K562 (cell line): ENCODE results near the gene COP1. TPM values are rescaled to one million over a fixed set of nuclear protein-coding genes. Genes with fewer than 3 reads are reported as not detected.

ENCODE experiments used
- ATAC-seq: fragments of 200-7000 bp; cut with Tn5 transposase; 3 replicates; pipeline ENCODE4 v1.9.1; 2020; ENCODE audit warnings: moderate library complexity
- BruUV-seq: library from RNA; stranded (reverse); fragments of 400-500 nt; replicated peaks from 2 replicates; lab custom pipeline; 2021; lab: Mats Ljungman, UMichigan
- CTCF ChIA-PET: fragments of 300-600 bp; formaldehyde crosslinking; extraction: SDS; loops from one replicate; lab custom pipeline; 2021; ENCODE audit warnings: low intra/inter-chr PET ratio; lab: Yijun Ruan, JAX
- POLR2A ChIA-PET: fragments of 300-600, 350-650 bp; sonication (Branson Sonifier 250); formaldehyde crosslinking; extraction: SDS; loops from one replicate; lab custom pipeline; 2021; ENCODE audit warnings: antibody characterized with exemption, inconsistent platforms; lab: Yijun Ruan, JAX
- DNase-seq, 4 experiments: peaks; one replicate each; pipeline versions ENCODE4 v3.0.0 to v3.0.0-alpha.2; 2011 to 2018; ENCODE audit warnings: low spot score in 3 of 4, mixed read lengths in 3 of 4; ENCODE audit errors: extremely low read depth in 1 of 4
- FAIRE-seq: peaks from 2 replicates; lab custom pipeline; 2011; peaks lifted over from hg19 to GRCh38; lab: Jason Lieb, UNC
- H2AFZ ChIP-seq: 2 replicates; pipeline ENCODE4 v1.6.0; 2011; ENCODE audit warnings: low read depth, low read length, control low read depth, inconsistent platforms
- H3K27ac ChIP-seq: fragments of 200-600 bp; 3 replicates; pipeline ENCODE4 v1.8.0; 2011; ENCODE audit warnings: low read depth, mild to moderate bottlenecking, control low read depth, inconsistent platforms, low read length, moderate library complexity, mixed read lengths; ENCODE audit errors: extremely low read depth
- H3K27me3 ChIP-seq, 2 experiments: fragments of 300-600 bp in 1 of 2; 2 replicates in 1 of 2; 3 replicates in 1 of 2; pipeline versions ENCODE4 v1.6.0 to v1.8.0; 2011; ENCODE audit warnings: inconsistent platforms in 2 of 2, low read length in 2 of 2, mild to moderate bottlenecking in 1 of 2, mixed read lengths in 1 of 2, moderate library complexity in 1 of 2; ENCODE audit not compliant: control insufficient read depth in 2 of 2, insufficient read depth in 2 of 2
- H3K36me3 ChIP-seq: fragments of 300-600 bp; 3 replicates; pipeline ENCODE4 v1.8.0; 2011; ENCODE audit warnings: mild to moderate bottlenecking, low read length, inconsistent platforms; ENCODE audit not compliant: control insufficient read depth, insufficient read depth
- H3K4me1 ChIP-seq, 2 experiments: fragments of 200-600 bp in 1 of 2; replicated peaks in 1 of 2; 2 replicates in 1 of 2; 3 replicates in 1 of 2; pipeline versions ENCODE4 v1.5.1 to v1.8.0; 2011; ENCODE audit warnings: inconsistent platforms in 2 of 2, low read length in 2 of 2, mild to moderate bottlenecking in 1 of 2, mixed read lengths in 1 of 2, moderate library complexity in 1 of 2; ENCODE audit not compliant: control insufficient read depth in 2 of 2, insufficient read depth in 2 of 2
- H3K4me2 ChIP-seq: 2 replicates; pipeline ENCODE4 v1.6.1; 2011; ENCODE audit warnings: low read length, control low read depth, inconsistent platforms, mixed read lengths; ENCODE audit not compliant: insufficient read depth
- H3K4me3 ChIP-seq: fragments of 200-600 bp; sonication (generic), shearing (Covaris generic); 2 replicates; pipeline ENCODE4 v1.5.1; 2016; ENCODE audit warnings: control low read depth, inconsistent platforms
- H3K79me2 ChIP-seq: fragments of 200-600 bp; 3 replicates; pipeline ENCODE4 v1.8.0; 2011; ENCODE audit warnings: low read length, inconsistent platforms; ENCODE audit not compliant: control insufficient read depth, insufficient read depth
- H3K9ac ChIP-seq, 2 experiments: 2 replicates each; pipeline versions ENCODE4 v1.6.0 to v1.6.1; 2011; ENCODE audit warnings: low read depth in 2 of 2, low read length in 2 of 2, control low read depth in 1 of 2, inconsistent platforms in 1 of 2, mild to moderate bottlenecking in 1 of 2, mixed read lengths in 1 of 2; ENCODE audit not compliant: insufficient read depth in 1 of 2
- H3K9me1 ChIP-seq: one replicate; pipeline ENCODE4 v1.6.0; 2011; ENCODE audit warnings: inconsistent platforms, mild to moderate bottlenecking, low read length, moderate library complexity; ENCODE audit not compliant: control insufficient read depth, insufficient read depth
- H3K9me3 ChIP-seq: replicated peaks from 2 replicates; pipeline ENCODE4 v1.5.1; 2011; ENCODE audit warnings: low read depth, low read length, inconsistent platforms; ENCODE audit not compliant: control insufficient read depth, insufficient read depth
- H4K20me1 ChIP-seq: replicated peaks from 2 replicates; pipeline ENCODE4 v1.6.1; 2011; ENCODE audit warnings: low read length, inconsistent platforms, mixed read lengths; ENCODE audit not compliant: control insufficient read depth, insufficient read depth
- ADNP ChIP-seq: fragments of 200-800 bp; sonication (Bioruptor generic); IDR thresholded peaks from 2 replicates; pipeline ENCODE4 v1.6.1; 2016; ENCODE audit warnings: missing genetic modification characterization, missing compliant biosample characterization
- CHD1 ChIP-seq: fragments of 200-600 bp; sonication (generic); IDR thresholded peaks from one replicate; pipeline ENCODE4 v1.6.1; 2012; ENCODE audit warnings: mild to moderate bottlenecking, moderate library complexity, low read length, inconsistent platforms
- FOXA3 ChIP-seq, 2 experiments: fragments of 450-650 bp in 1 of 2; sonication (generic) in 1 of 2; formaldehyde crosslinking; IDR thresholded peaks in 1 of 2; conservative IDR thresholded peaks in 1 of 2; 2 replicates each; pipeline versions ENCODE4 v1.4.0 to v1.8.0; 2020 to 2022; ENCODE audit warnings: mild to moderate bottlenecking in 2 of 2, missing genetic modification reagents in 1 of 2
- FUS ChIP-seq: fragments of 200-400 bp; formaldehyde crosslinking; optimal IDR thresholded peaks from 2 replicates; pipeline ENCODE3; 2017; ENCODE audit warnings: low read depth, low read length
- GATA2 ChIP-seq: sonication (generic); formaldehyde crosslinking; IDR thresholded peaks from 2 replicates; pipeline ENCODE4 v1.4.0; 2020; ENCODE audit warnings: mild to moderate bottlenecking, missing genetic modification reagents
- SP2 ChIP-seq: IDR thresholded peaks from 2 replicates; pipeline ENCODE4 v1.6.1; 2011; ENCODE audit warnings: mild to moderate bottlenecking, low read depth, low read length, moderate library complexity; ENCODE audit not compliant: poor library complexity, severe bottlenecking; ENCODE audit errors: extremely low read depth
- YBX1 ChIP-seq: fragments of 450-650 bp; IDR thresholded peaks from 2 replicates; pipeline ENCODE4 v1.7.1; 2016; ENCODE audit warnings: mild to moderate bottlenecking
- ZNF507 ChIP-seq: conservative IDR thresholded peaks from 2 replicates; pipeline ENCODE4 v1.6.1; 2017; ENCODE audit warnings: missing genetic modification characterization, missing compliant biosample characterization
- ZNF586 ChIP-seq: fragments of 450-650 bp; formaldehyde crosslinking; conservative IDR thresholded peaks from 2 replicates; pipeline ENCODE4 v1.4.0; 2020; ENCODE audit warnings: mild to moderate bottlenecking, moderate library complexity
- ZNF589 ChIP-seq: fragments of 200-800 bp; sonication (Bioruptor generic); IDR thresholded peaks from 2 replicates; pipeline ENCODE4 v1.6.1; 2016; ENCODE audit warnings: low read depth, missing genetic modification characterization, missing compliant biosample characterization
- WGBS: fragments of 100-300 bp; shearing (Covaris generic); methylation state at CpG from one replicate; pipeline ENCODE4 v1.1.6; 2016; ENCODE audit warnings: low coverage, mixed read lengths; ENCODE audit not compliant: insufficient coverage; ENCODE audit errors: missing lambda C conversion rate; 5-methylcytosine and 5-hydroxymethylcytosine counted together
- in situ Hi-C: fragments of 300-500 bp; cut with MboI; formaldehyde crosslinking; loops from 4 replicates; pipeline ENCODE4 v1.15.0; 2018; ENCODE audit warnings: inconsistent platforms, mixed read lengths
- intact Hi-C: fragments of 100-400 bp; cut with micrococcal nuclease; formaldehyde crosslinking; loops from 2 replicates; pipeline ENCODE4 v1.14.2; 2022
- polyA plus RNA-seq, 8 experiments: library from polyadenylated mRNA; depleted of rRNA in 4 of 8; stranded (reverse) in 5 of 8; unstranded in 3 of 8; fragments of >200 nt; fragmentation: Nextera tagmentation in 2 of 8; fragmentation: Illumina TruSeq in 1 of 8; extraction: Ambion mirVana in 2 of 8; extraction: Trizol in 1 of 8; gene quantifications; 2 replicates each; pipeline versions ENCODE4 v1.2.1 to v1.2.3, GENCODE V29; 2011 to 2014; ENCODE audit warnings: inconsistent platforms in 1 of 8, missing spikeins in 1 of 8
- total RNA-seq, 7 experiments: library from RNA; depleted of rRNA in 6 of 7; stranded (reverse); fragments of >200 nt in 6 of 7; fragmentation: Illumina TruSeq in 2 of 7; extraction: Trizol in 2 of 7; gene quantifications; 2 replicates each; pipeline versions ENCODE4 v1.2.1 to v1.2.3, GENCODE V29; 2011 to 2021; ENCODE audit warnings: low replicate concordance in 1 of 7
- TF ChIP-seq, protein P1 (sequence below): fragments of 250-450 bp; sonication (Bioruptor Pico); IDR thresholded peaks from 2 replicates; pipeline ENCODE4 v1.4.0; 2020; ENCODE audit warnings: borderline replicate concordance

The COP1 gene
- total and polyA plus RNA-seq, 9 of the 15 experiments (the other 6 are each of a cell fraction or from before 2014, with no cell fraction given) = 25.8 to 77.7 (median 58.6) TPM

DNA sequence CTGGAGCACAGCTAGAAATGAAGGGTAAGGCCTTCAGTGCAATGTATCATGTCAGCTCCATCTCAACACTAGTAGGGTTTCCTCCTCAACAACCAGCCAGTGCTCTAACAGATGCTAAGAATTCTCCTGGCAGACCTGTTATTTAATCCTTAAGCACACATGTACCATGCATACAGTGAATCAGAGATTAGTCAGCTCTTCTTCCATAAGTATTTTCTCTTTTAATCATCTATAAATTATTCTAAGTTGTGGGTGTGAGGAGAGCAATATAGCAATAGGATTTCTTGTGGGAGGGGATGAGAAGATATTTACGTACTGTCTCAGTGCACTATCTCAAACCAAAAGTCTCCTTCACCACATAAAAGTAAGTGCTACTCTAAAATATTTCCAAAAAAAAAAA lies 95.3 kb downstream of the COP1 start:
- ATAC-seq (no peak), FAIRE-seq (no peak), DNase-seq (no peak)
- H4K20me1 ChIP-seq = no peaks in the 10 kb centered on the region
- H3K9me3 ChIP-seq = no peaks in the 10 kb centered on the region
- H3K79me2 ChIP-seq = no peaks in the 10 kb centered on the region
- H3K4me2 ChIP-seq = no peak overlapping the region
- ChIA-PET CTCF (no interaction called here), POLR2A (no interaction called here)
- H3K27me3 ChIP-seq = no peaks in the 10 kb centered on the region
- H3K27ac ChIP-seq = no peak overlapping the region
- in situ Hi-C loops (no loop called here), intact Hi-C loops (no loop called here)
- H2AFZ ChIP-seq = no peak overlapping the region
- no peaks in the 10 kb centered on the region for H3K4me1 ChIP-seq
- H3K9ac ChIP-seq = no peak overlapping the region
- no TSS peak for BruUV-seq
- no peaks in the 10 kb centered on the region for H3K9me1 ChIP-seq
- peaks cover 29% of the 10 kb centered on the region; the same call in 2 of the 3 replicates for H3K36me3 ChIP-seq
- WGBS = 94% methylated on average over 1 of the region's 1 CpG
- H3K4me3 ChIP-seq = no peak overlapping the region
- TF ChIP-seq, protein P1, sequence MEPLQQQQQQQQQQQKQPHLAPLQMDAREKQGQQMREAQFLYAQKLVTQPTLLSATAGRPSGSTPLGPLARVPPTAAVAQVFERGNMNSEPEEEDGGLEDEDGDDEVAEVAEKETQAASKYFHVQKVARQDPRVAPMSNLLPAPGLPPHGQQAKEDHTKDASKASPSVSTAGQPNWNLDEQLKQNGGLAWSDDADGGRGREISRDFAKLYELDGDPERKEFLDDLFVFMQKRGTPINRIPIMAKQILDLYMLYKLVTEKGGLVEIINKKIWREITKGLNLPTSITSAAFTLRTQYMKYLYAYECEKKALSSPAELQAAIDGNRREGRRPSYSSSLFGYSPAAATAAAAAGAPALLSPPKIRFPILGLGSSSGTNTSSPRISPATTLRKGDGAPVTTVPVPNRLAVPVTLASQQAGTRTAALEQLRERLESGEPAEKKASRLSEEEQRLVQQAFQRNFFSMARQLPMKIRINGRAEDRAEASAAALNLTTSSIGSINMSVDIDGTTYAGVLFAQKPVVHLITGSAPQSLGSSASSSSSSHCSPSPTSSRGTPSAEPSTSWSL (CRISPR knock-in tag) = no peak
- TF ChIP-seq CHD1 (no peak), GATA2 (CRISPR knock-in tag) (no peak), FUS (no peak), FOXA3 (CRISPR knock-in tag; conservative IDR thresholded peaks at IDR 0.05 in 1 of 2, IDR thresholded peaks at IDR 0.05 in 1 of 2) (no peak), YBX1 (no peak), ADNP (no peak), SP2 (no peak), ZNF507 (tag) (no peak), ZNF586 (CRISPR knock-in tag) (no peak), ZNF589 (CRISPR knock-in tag) (no peak)
